ENCODE results near the gene NAMPT. TPM values are rescaled to one million over a fixed set of nuclear protein-coding genes. Genes with fewer than 3 reads are reported as not detected.

The NAMPT gene
- total and polyA plus RNA-seq, 9 of the 15 experiments (the other 6 are each of a cell fraction or from before 2014, with no cell fraction given) = 41.1 to 160 (median 106) TPM

GRCh38 chr7:106216923-106217542 lies 67.8 kb downstream of the NAMPT start (continued):
- no peak for TF ChIP-seq GTF3C2 (IDR thresholded peaks at IDR 0.05; ENCODE audit: borderline replicate concordance, extremely low read depth, insufficient read length)
- no peak for TF ChIP-seq TAF9B (IDR thresholded peaks at IDR 0.05; ENCODE audit: partially characterized antibody)
- TF ChIP-seq BCL6 (CRISPR knock-in tag; IDR thresholded peaks at IDR 0.05) = 0 out of 2 replicates have a peak, but pooled peaks have one; percentile 38
- no peak for TF ChIP-seq HDAC2 (IDR thresholded peaks at IDR 0.05)
- no peak for TF ChIP-seq NKRF (IDR thresholded peaks at IDR 0.05; ENCODE audit: borderline replicate concordance)
- no peak for TF ChIP-seq MEF2A (IDR thresholded peaks at IDR 0.05; ENCODE audit: control insufficient read depth, low read depth, low read length)
- TF ChIP-seq ELF2 (CRISPR knock-in tag; IDR thresholded peaks at IDR 0.05) = no peak
- TF ChIP-seq JUN (IDR thresholded peaks at IDR 0.05; ENCODE audit: borderline replicate concordance, low read depth, low read length) = no peak
- no peak for TF ChIP-seq JUN (CRISPR knock-in tag; IDR thresholded peaks at IDR 0.05; ENCODE audit: borderline replicate concordance)
- no peak for TF ChIP-seq DEAF1 (CRISPR knock-in tag; IDR thresholded peaks at IDR 0.05)
- TF ChIP-seq ZNF778 (CRISPR knock-in tag; IDR thresholded peaks at IDR 0.05) = no peak
- no peak for TF ChIP-seq BRCA1 (IDR thresholded peaks at IDR 0.05)
- no peak for TF ChIP-seq BRCA1 (CRISPR knock-in tag; IDR thresholded peaks at IDR 0.05)
- no peak for TF ChIP-seq ELK3 (CRISPR knock-in tag; IDR thresholded peaks at IDR 0.05)
- no peak for TF ChIP-seq ZFP1 (CRISPR knock-in tag; IDR thresholded peaks at IDR 0.05)
- no peak for TF ChIP-seq RUNX1 (IDR thresholded peaks at IDR 0.05; ENCODE audit: low read depth)
- TF ChIP-seq XRCC3 (IDR thresholded peaks at IDR 0.05) = no peak
- TF ChIP-seq ZC3H11A (IDR thresholded peaks at IDR 0.05; ENCODE audit: low read depth, low read length) = no peak
- no peak for TF ChIP-seq PML (IDR thresholded peaks at IDR 0.05; ENCODE audit: low read length)
- TF ChIP-seq PTTG1 (tag; IDR thresholded peaks at IDR 0.05; ENCODE audit: low read depth) = no peak
- no peak for TF ChIP-seq RBM17 (IDR thresholded peaks at IDR 0.05; ENCODE audit: borderline replicate concordance, low read depth, low read length)

Data from K562 (cell line).